Smooth muscle cell of the umbilical artery (primary cell): ENCODE measurements around the gene NT5C1A. TPM values are rescaled to one million over a fixed set of nuclear protein-coding genes. Genes with fewer than 3 reads are reported as not detected.

ENCODE experiments used
- total RNA-seq: library from RNA; depleted of rRNA; stranded (reverse); fragments of >200 nt; gene quantifications from 2 replicates; pipeline ENCODE4 v1.2.3, GENCODE V29; 2014

Gene NT5C1A
- not detected in 2 replicates for total RNA-seq

DNA sequence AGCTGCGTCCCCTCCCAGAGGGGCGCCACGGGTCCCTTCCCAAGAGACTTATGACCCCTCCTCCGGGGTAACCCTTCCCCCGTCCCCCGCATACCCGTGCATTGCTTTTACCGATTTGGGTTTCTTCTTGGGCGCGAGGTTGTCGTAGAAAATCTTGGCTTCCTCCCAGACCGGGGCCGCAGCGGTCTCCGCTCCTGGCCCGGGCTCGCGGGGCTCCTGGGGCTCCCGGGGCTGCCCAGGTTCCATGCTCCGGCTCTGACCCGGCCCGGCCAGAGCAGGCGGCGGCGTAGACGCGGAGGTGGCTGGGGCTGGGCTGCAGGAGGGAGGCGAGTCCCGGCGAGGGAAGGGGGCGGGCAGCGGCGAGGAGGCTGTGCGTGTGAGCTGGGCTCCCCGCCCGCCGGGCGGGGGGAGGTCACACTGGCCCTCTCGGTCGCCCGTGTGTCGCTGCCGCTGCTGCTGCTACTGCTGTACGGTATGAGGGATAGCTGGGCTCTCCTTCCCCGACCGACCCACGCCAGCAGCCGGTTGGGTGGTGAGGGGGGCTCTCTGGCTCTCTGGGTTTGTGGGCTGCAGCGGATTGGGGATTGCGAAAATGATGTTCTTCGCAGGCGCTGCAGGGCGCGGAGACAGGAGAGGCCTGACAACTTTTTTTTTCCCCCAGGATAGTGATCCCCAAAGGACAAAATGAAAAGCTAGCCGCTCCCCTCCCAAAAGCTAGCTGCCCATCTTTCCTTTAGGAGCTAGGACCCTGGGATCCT, at the start of gene NT5C1A:
TSS of gene NT5C1A (minus strand) at position 315 of the 758 bp plus-strand sequence. CDS start at position 246, 69 bp downstream.

DNA sequence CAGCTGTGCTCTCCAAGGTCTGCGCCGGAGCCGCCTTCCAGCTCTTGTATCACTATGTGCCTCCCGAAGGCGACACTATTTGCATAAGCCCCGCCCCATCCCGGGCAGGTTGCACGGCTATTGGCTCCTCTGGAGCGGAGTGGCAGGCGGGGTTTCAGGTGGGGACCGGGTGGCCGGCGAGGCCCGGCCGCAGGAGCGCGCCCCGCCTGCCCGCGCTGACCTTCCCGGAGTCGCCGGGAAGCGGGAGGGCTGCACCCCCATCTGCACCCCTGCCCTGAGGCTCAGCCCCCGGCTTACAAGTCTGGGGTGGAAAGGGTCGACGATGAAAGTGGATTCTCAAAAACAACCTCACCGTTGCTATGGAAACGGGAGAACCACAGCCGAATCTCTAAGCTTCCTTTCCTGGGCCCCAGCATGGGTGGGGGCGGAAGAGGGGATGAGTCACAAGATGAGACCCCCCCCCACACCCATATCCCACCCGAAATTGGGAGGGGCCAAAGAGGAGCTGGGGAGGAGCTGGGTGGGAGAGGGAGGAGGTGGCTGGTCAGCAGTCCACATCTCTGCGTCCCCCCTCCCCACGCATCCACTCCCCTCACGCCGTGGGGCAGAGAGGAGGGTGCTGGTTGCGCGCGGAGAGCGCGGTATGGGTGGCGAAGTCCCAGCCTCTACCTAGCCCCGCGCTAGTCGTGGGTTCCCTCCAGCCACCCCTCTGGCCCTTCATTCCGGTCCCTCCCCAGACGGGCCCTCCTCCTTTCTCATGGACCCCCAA, 19.7 kb upstream of the NT5C1A start, which contains the start of gene HPCAL4:
TSS of gene HPCAL4 (minus strand) at position 51 of the 769 bp plus-strand sequence. CDS start 6,830 bp downstream, outside the sequence.

GRCh38 chr1:39639305-39640130, 32.4 kb downstream of the NT5C1A start, which contains the start of gene HEYL:
Gene HEYL, minus strand, starts transcription at chr1:39639643. Its CDS starts 18 bp downstream, at chr1:39639625.

Other genes with a start within 250 kb of the NT5C1A start
- gene BMP8A, start 180.5 kb downstream of the NT5C1A start, total RNA-seq = 0.30 and 0.32 TPM in 2 replicates
- 200 and 376 TPM in 2 replicates for gene PABPC4, start 95.3 kb downstream of the NT5C1A start, total RNA-seq
- gene HEYL, start 32.5 kb downstream of the NT5C1A start, total RNA-seq = under 0.01 TPM in 1 of 2 replicates, not detected in the other
- not detected in 2 replicates for gene HPCAL4, start 19.3 kb upstream of the NT5C1A start, total RNA-seq
- gene PPIE, start 66.8 kb upstream of the NT5C1A start, total RNA-seq = 31.0 and 36.8 TPM in 2 replicates
- 0.30 and 1.2 TPM in 2 replicates for gene OXCT2, start 99.2 kb upstream of the NT5C1A start, total RNA-seq
- not detected in 2 replicates for gene BMP8B, start 116.8 kb upstream of the NT5C1A start, total RNA-seq
- 27.3 and 40.2 TPM in 2 replicates for gene TRIT1, start 211.4 kb upstream of the NT5C1A start, total RNA-seq
- 1.3 and 2.1 TPM in 2 replicates for gene MYCL, start 229.8 kb upstream of the NT5C1A start, total RNA-seq